Measurements from ENCODE around the gene FBXL7.

DNA sequence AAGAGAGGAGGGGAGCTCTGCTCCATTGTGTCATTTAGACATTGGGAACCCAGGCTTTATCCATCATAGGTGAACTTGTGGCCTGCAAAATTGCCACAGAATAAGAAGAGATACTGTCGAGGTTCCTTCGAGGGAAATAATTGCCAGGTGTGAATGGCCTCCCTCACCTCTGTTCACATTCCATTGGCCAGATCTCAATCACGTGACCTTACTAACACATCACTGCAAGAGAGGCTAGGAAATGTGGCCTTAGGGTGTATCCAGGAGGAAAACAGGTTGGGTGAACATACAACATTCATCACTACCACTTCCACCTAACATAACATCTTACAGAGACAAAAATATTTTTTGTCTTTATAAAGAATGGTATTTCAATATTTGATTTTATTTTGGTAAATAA is 182.1 kb downstream of the FBXL7 start:
- no peak for TF ChIP-seq MAX (IDR thresholded peaks at IDR 0.05)
- TF ChIP-seq EP300 (IDR thresholded peaks at IDR 0.05; ENCODE audit: borderline replicate concordance) = no peak
- TF ChIP-seq EGR1 (IDR thresholded peaks at IDR 0.05) = no peak
- no peak for TF ChIP-seq CREB1 (IDR thresholded peaks at IDR 0.05; ENCODE audit: low read depth)
- TF ChIP-seq, protein P1, sequence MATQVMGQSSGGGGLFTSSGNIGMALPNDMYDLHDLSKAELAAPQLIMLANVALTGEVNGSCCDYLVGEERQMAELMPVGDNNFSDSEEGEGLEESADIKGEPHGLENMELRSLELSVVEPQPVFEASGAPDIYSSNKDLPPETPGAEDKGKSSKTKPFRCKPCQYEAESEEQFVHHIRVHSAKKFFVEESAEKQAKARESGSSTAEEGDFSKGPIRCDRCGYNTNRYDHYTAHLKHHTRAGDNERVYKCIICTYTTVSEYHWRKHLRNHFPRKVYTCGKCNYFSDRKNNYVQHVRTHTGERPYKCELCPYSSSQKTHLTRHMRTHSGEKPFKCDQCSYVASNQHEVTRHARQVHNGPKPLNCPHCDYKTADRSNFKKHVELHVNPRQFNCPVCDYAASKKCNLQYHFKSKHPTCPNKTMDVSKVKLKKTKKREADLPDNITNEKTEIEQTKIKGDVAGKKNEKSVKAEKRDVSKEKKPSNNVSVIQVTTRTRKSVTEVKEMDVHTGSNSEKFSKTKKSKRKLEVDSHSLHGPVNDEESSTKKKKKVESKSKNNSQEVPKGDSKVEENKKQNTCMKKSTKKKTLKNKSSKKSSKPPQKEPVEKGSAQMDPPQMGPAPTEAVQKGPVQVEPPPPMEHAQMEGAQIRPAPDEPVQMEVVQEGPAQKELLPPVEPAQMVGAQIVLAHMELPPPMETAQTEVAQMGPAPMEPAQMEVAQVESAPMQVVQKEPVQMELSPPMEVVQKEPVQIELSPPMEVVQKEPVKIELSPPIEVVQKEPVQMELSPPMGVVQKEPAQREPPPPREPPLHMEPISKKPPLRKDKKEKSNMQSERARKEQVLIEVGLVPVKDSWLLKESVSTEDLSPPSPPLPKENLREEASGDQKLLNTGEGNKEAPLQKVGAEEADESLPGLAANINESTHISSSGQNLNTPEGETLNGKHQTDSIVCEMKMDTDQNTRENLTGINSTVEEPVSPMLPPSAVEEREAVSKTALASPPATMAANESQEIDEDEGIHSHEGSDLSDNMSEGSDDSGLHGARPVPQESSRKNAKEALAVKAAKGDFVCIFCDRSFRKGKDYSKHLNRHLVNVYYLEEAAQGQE (IDR thresholded peaks at IDR 0.05; ENCODE audit: low read depth) = no peak
- TF ChIP-seq CEBPB (IDR thresholded peaks at IDR 0.05) = no peak
- TF ChIP-seq TAF1 (IDR thresholded peaks at IDR 0.05; ENCODE audit: low read depth) = no peak
- TF ChIP-seq NFIC (IDR thresholded peaks at IDR 0.05) = no peak
- TF ChIP-seq RAD21 (IDR thresholded peaks at IDR 0.05; ENCODE audit: low read depth) = no peak
- TF ChIP-seq FOXM1 (IDR thresholded peaks at IDR 0.05; ENCODE audit: borderline replicate concordance, low read depth) = no peak
- no peak for TF ChIP-seq TEAD4 (IDR thresholded peaks at IDR 0.05)
- no peak for TF ChIP-seq ZBTB7A (IDR thresholded peaks at IDR 0.05; ENCODE audit: low read depth)

All from Ishikawa (cell line).